HFFc6 (cell line): Measurements from ENCODE around the gene GAPVD1. TPM values are rescaled to one million over a fixed set of nuclear protein-coding genes. Genes with fewer than 3 reads are reported as not detected.

ENCODE experiments used
- DNase-seq: peaks from one replicate; pipeline ENCODE4 v3.0.0-alpha.2; 2018
- H3K27ac Mint-ChIP-seq: 2 replicates; pipeline ENCODE4 v1.8.0; 2020; ENCODE audit warnings: mild to moderate bottlenecking, mixed read lengths
- H3K27me3 Mint-ChIP-seq: 2 replicates; pipeline ENCODE4 v1.8.0; 2021; ENCODE audit warnings: mild to moderate bottlenecking, moderate library complexity, mixed read lengths; ENCODE audit not compliant: insufficient read depth
- H3K36me3 Mint-ChIP-seq: 2 replicates; pipeline ENCODE4 v1.8.0; 2021; ENCODE audit warnings: low read depth, mixed read lengths
- H3K4me1 Mint-ChIP-seq: 2 replicates; pipeline ENCODE4 v1.8.0; 2020; ENCODE audit warnings: low read depth, mixed read lengths
- H3K4me3 Mint-ChIP-seq: 2 replicates; pipeline ENCODE4 v1.8.0; 2020; ENCODE audit warnings: mild to moderate bottlenecking, moderate library complexity, mixed read lengths
- H3K9me3 Mint-ChIP-seq: 2 replicates; pipeline ENCODE4 v1.8.0; 2020; ENCODE audit warnings: mild to moderate bottlenecking, mixed read lengths
- CTCF ChIP-seq: fragments of 200-600 bp; sonication (generic); IDR thresholded peaks from 2 replicates; pipeline ENCODE4 v1.5.0; 2021; ENCODE audit warnings: antibody characterized with exemption, mild to moderate bottlenecking
- total RNA-seq, 6 experiments: library from RNA; stranded (reverse); fragmentation: NEBNext Ultra II Directional; extraction: Animal tissue kit (Norgen Biotek cat#: 25700); gene quantifications; 2 replicates in 1 of 6; 3 replicates in 5 of 6; pipeline ENCODE4 v1.2.3, GENCODE V29; 2021

The GAPVD1 gene
- total RNA-seq, 6 experiments from 2014 or later: 27.7 to 37.7 (median 34.5) TPM

DNA sequence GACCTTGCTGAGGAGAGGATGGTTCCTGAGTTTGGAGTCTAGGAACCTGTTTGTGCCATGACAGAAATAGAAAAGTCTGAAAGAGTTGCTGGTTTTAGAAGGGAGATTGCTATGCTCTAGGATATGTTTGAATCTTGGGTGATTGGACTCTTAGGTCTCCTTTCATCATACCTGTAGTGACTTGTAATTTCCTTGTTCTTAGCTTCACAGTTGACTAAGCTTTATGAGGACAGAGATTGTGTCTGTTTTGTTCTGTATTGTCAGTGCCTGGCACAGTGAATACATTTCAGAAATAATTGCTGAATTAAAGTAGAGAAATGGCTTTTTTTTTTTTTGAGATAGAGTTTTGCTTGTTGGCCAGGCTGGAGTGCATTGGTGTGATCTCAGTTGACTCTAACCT lies 31.5 kb downstream of the GAPVD1 start:
- Mint-ChIP-seq H3K4me3 (no peak overlapping the region), H3K36me3 (no peaks in the 10 kb centered on the region), H3K4me1 (peaks cover 7% of the 10 kb centered on the region; the same call in 1 of the 2 replicates), H3K27me3 (no peaks in the 10 kb centered on the region), H3K27ac (no peak overlapping the region), H3K9me3 (no peaks in the 10 kb centered on the region)
- no peak for TF ChIP-seq CTCF
- DNase-seq: no peak

- TF ChIP-seq CTCF: no peak
- no peak for DNase-seq
- Mint-ChIP-seq H3K27ac (no peak overlapping the region), H3K4me1 (peaks cover 7% of the 10 kb centered on the region; the same call in 1 of the 2 replicates), H3K9me3 (no peaks in the 10 kb centered on the region), H3K4me3 (no peak overlapping the region), H3K27me3 (no peaks in the 10 kb centered on the region), H3K36me3 (no peaks in the 10 kb centered on the region)
Measured at GRCh38 chr9:125295657-125296056, 34.0 kb downstream of the GAPVD1 start.

GRCh38 chr9:125296843-125297372 lies 35.3 kb downstream of the GAPVD1 start:
- Mint-ChIP-seq H3K4me3 (no peak overlapping the region; the same call in 1 of the 2 replicates), H3K36me3 (no peaks in the 10 kb centered on the region), H3K9me3 (no peaks in the 10 kb centered on the region), H3K27me3 (no peaks in the 10 kb centered on the region), H3K27ac (no peak overlapping the region), H3K4me1 (peaks cover 7% of the 10 kb centered on the region; the same call in 1 of the 2 replicates)
- no peak for DNase-seq
- TF ChIP-seq CTCF: no peak

DNA sequence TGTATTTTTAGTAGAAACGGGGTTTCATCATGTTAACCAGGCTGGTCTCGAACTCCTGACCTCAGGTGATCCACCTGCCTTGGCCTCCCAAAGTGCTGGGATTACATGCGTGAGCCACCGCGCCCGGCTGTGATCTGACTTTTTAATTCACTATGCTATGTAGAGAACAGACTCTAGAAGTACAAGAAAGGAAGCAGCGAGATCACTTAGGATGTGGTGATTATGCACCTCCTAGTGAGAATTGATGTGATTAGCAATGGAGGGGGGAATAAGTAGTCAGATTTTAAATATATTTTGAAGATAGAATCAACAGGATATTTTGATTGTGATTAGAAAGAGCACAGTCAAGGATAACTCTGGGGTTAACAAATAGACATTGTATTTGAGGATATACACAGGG lies 36.3 kb downstream of the GAPVD1 start:
- H3K27ac Mint-ChIP-seq: no peak overlapping the region
- no peaks in the 10 kb centered on the region for H3K36me3 Mint-ChIP-seq
- H3K4me3 Mint-ChIP-seq: no peak overlapping the region
- no peaks in the 10 kb centered on the region for H3K9me3 Mint-ChIP-seq
- no peak for TF ChIP-seq CTCF
- no peaks in the 10 kb centered on the region for H3K27me3 Mint-ChIP-seq
- peaks cover 7% of the 10 kb centered on the region; the same call in 1 of the 2 replicates for H3K4me1 Mint-ChIP-seq
- DNase-seq: no peak

- peaks cover 8% of the 10 kb centered on the region for H3K36me3 Mint-ChIP-seq
- H3K27me3 Mint-ChIP-seq: no peaks in the 10 kb centered on the region; the same call in 1 of the 2 replicates
- no peak overlapping the region for H3K27ac Mint-ChIP-seq
- no peaks in the 10 kb centered on the region for H3K9me3 Mint-ChIP-seq
- peaks cover 8% of the 10 kb centered on the region for H3K4me1 Mint-ChIP-seq
- H3K4me3 Mint-ChIP-seq: no peak overlapping the region
- no peak for TF ChIP-seq CTCF
- no peak for DNase-seq
Measured at GRCh38 chr9:125302241-125302640, 40.6 kb downstream of the GAPVD1 start.
